ENCODE data around the gene THRB. TPM values are rescaled to one million over a fixed set of nuclear protein-coding genes. Genes with fewer than 3 reads are reported as not detected.

Gene THRB
- total RNA-seq, 3 donors from 2014 or later, result not detected

DNA sequence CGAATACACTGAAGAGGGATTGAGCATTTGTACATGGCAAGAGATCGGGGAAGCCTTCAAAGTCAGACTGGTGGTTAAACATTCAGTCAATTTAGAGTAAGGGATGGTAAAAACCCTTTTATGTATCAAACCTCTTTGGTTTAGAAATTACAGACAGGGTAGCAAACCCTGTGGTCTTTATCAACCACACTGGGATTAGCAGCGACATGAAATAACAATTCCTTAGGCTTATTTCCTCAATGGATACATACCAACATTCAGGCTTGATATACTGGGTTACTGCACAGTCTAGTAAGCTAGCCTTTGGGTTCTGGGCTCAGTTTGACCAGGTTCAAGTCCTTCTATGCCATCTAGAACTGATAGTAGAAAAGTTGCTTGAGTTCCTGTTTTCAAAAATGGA, 127.4 kb downstream of the THRB start:
- ATAC-seq (no peak), DNase-seq (no peak)
- Mint-ChIP-seq H3K9me3 (no peaks in the 10 kb centered on the region), H3K36me3 (ENCODE audit: insufficient read depth) (no peaks in the 10 kb centered on the region), H3K4me3 (no peak overlapping the region), H3K4me1 (ENCODE audit: low read depth) (no peaks in the 10 kb centered on the region), H3K27me3 (ENCODE audit: low read depth) (no peaks in the 10 kb centered on the region)

DNA sequence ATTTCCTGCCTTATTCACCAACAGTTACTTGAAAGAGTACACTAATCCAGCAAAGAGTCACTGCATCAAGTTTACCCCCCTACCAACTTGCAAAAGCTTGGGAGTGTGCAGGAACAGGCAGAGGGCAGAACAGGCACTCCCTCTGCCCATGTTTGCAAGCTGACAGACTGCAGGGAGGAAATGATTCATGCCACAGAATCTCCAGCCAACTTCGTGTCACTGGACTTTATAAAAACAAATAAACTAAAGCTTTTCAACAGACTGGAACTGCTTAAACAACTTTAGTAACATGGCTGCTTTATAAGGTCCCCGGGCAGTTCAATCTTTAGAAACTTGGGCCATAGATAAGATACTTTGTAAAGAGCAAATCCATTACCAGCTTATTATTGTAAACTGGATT, 129.5 kb downstream of the THRB start:
- DNase-seq, result no peak
- no peaks in the 10 kb centered on the region for H3K27me3 Mint-ChIP-seq (ENCODE audit: low read depth)
- no peaks in the 10 kb centered on the region for H3K36me3 Mint-ChIP-seq (ENCODE audit: insufficient read depth)
- H3K9me3 Mint-ChIP-seq, result no peaks in the 10 kb centered on the region
- no peak overlapping the region for H3K4me3 Mint-ChIP-seq
- no peak for ATAC-seq
- no peaks in the 10 kb centered on the region for H3K4me1 Mint-ChIP-seq (ENCODE audit: low read depth)

DNA sequence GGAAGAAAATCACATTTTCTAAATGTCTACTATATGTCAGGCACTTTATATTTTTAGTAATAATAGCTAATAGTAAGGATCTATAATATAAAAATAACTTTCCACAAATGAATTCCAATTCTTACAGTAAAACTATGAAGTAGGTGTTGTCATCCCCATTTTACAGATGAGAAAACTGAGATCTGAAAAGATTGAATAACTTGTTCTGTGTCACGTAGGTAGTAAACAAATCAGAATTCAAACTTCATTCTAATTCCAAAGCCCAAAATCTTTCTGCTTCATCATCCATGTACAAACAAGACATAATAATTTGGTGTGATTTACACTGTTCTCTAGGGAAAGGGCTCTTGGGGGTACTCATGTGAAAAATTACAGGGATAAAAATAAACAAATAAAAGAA, 130.3 kb downstream of the THRB start:
- DNase-seq (no peak), ATAC-seq (no peak)
- Mint-ChIP-seq H3K9me3 (no peaks in the 10 kb centered on the region), H3K4me3 (no peak overlapping the region), H3K27me3 (ENCODE audit: low read depth) (no peaks in the 10 kb centered on the region), H3K36me3 (ENCODE audit: insufficient read depth) (no peaks in the 10 kb centered on the region), H3K4me1 (ENCODE audit: low read depth) (no peaks in the 10 kb centered on the region)

DNA sequence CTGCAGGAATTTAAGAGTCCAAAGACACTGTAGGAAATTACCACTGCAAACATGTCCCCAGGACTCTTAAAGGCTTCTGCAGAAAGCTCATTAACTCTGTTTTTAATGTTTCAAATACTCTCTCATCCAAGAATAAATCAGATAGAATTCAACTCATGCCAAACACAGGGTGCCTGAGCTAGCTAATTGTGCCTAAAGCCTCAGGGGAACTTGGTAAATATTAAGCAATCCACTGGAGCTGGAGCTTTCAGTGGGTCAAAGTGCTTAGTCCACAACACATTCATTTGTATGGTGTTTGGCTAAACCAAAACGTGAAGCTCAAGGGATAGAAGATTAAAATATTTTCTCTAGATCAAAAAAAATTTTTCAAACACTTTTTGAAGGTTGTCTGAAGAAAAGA, 131.4 kb downstream of the THRB start:
- H3K36me3 Mint-ChIP-seq (ENCODE audit: insufficient read depth), result no peaks in the 10 kb centered on the region
- no peaks in the 10 kb centered on the region for H3K27me3 Mint-ChIP-seq (ENCODE audit: low read depth)
- H3K9me3 Mint-ChIP-seq, result no peaks in the 10 kb centered on the region
- H3K4me3 Mint-ChIP-seq, result no peak overlapping the region
- no peak for ATAC-seq
- no peaks in the 10 kb centered on the region for H3K4me1 Mint-ChIP-seq (ENCODE audit: low read depth)
- DNase-seq, result no peak

DNA sequence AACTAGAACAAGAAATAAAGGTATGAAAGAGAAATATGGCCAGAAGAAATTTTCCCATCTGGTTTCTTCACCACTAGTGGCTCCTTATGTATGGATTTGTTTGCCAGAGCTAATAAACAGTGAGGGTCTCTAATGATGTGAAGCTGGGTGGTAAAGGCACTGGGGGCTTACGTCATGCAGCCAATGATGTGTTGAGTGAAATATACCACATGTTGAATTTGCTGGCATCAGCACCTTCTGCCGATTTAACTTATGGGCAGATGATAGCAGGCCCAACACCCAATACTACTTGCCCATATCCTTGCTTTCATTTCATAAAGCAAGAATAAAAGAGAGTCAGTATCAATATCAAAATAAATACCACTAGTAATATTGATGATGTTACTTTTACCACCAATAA, 133.0 kb downstream of the THRB start:
- H3K4me1 Mint-ChIP-seq (ENCODE audit: low read depth), result no peaks in the 10 kb centered on the region
- no peaks in the 10 kb centered on the region for H3K9me3 Mint-ChIP-seq
- H3K36me3 Mint-ChIP-seq (ENCODE audit: insufficient read depth), result no peaks in the 10 kb centered on the region
- H3K4me3 Mint-ChIP-seq, result no peak overlapping the region
- H3K27me3 Mint-ChIP-seq (ENCODE audit: low read depth), result no peaks in the 10 kb centered on the region
- DNase-seq (no peak), ATAC-seq (no peak)

DNA sequence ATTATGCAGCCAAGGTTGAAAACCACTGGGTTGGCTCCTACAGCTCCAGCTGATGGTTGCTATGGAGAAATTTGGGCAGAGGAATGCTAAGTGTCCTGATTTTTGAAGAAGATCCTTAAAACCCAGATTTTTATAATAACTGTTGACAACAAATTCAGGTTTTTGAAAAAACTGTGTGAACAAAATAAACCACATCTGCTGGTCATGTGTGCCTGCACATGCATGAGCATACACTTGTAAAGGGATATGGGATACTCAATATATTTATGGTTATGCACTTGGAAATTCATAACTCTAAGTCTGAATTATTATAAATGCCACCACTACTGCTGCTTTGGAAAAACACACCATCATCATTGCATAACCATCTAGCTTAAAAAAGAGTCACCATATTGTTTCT, 133.7 kb downstream of the THRB start:
- H3K9me3 Mint-ChIP-seq, result no peaks in the 10 kb centered on the region
- no peaks in the 10 kb centered on the region for H3K4me1 Mint-ChIP-seq (ENCODE audit: low read depth)
- no peaks in the 10 kb centered on the region for H3K27me3 Mint-ChIP-seq (ENCODE audit: low read depth)
- no peaks in the 10 kb centered on the region for H3K36me3 Mint-ChIP-seq (ENCODE audit: insufficient read depth)
- ATAC-seq, result no peak
- no peak for DNase-seq
- H3K4me3 Mint-ChIP-seq, result no peak overlapping the region

DNA sequence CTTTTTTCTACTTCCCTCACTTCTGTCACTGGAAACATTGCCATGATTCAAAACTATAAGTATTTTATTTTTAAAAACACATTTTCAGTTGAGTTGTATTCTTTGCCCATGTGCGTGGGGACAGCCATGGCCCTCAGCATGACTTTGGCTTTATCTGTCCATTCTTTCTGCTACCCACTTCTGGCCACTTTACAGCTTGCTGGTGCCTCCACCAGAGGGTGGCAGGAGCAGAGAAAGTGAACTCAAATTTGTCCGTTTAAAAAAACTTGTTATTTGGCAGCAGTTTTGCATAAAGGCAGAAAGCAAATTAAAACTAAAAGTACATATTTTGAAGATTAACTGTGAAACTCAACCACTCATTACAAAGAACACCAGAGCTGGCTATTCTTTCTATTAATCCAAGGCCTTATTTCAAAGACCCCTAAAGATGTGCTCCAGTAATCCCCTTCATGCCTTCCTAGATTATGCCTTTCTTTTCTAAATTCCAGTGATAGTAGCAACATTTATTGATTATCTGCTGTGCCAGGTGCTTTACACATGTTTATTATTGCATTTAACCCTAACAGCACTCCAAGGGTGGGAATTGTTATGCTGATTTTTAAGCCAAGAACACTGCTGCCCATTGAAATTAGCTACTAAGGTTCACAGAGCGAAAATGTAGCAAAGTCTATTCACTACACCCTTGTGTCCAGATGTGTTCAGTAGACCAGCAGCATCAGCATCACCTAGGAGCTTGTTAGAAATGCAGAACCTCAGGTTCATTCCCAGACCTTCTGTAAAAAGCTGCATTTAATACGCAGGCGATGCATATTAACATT, 134.8 kb downstream of the THRB start:
- Mint-ChIP-seq H3K27me3 (ENCODE audit: low read depth) (no peaks in the 10 kb centered on the region), H3K36me3 (ENCODE audit: insufficient read depth) (no peaks in the 10 kb centered on the region), H3K9me3 (no peaks in the 10 kb centered on the region), H3K4me3 (no peak overlapping the region), H3K4me1 (ENCODE audit: low read depth) (no peaks in the 10 kb centered on the region)
- no peak for DNase-seq
- no peak for ATAC-seq

DNA sequence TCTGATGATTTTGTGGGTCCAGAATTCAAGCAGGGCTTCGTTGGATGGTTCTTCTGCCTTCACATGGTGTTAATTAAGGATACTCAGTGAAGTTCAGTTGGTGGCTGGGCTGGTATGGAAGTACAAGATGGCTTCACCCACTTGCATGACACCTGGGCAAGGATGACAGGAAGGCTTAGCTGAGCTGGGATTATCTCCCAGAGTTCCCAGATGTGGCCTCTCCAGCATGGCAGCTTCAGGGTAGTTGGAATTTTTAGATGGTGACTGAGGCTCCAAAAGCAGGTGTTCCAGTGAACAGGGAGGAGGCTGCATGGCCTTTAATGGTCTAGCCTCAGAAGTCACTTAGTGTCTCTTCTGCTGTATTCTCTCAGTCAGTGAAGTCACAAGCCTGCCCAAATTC, 135.5 kb downstream of the THRB start:
- Mint-ChIP-seq H3K9me3 (no peaks in the 10 kb centered on the region), H3K4me3 (no peak overlapping the region), H3K36me3 (ENCODE audit: insufficient read depth) (no peaks in the 10 kb centered on the region), H3K27me3 (ENCODE audit: low read depth) (no peaks in the 10 kb centered on the region), H3K4me1 (ENCODE audit: low read depth) (no peaks in the 10 kb centered on the region)
- ATAC-seq, result no peak
- no peak for DNase-seq

DNA sequence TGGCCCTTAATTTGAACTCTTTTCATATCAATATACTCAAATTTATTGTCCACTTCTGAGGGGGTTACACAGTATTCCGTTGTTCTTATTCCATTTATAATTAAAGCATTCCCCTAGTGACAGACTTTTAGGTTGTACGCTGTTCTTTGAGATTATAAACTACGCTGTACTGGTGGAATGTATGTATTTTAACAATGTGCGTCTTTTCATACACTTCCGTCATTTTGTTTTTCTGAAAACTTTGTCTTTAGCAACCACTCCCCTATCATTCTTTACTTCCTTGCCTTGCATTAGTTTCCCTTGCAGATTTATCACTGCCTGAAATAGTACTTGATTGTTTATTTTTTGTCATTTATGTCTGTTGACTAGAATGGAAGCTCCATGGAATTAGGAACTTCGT, 137.0 kb downstream of the THRB start:
- Mint-ChIP-seq H3K9me3 (no peaks in the 10 kb centered on the region), H3K4me1 (ENCODE audit: low read depth) (no peaks in the 10 kb centered on the region), H3K4me3 (no peak overlapping the region), H3K27me3 (ENCODE audit: low read depth) (no peaks in the 10 kb centered on the region), H3K36me3 (ENCODE audit: insufficient read depth) (no peaks in the 10 kb centered on the region)
- DNase-seq, result no peak
- no peak for ATAC-seq

DNA sequence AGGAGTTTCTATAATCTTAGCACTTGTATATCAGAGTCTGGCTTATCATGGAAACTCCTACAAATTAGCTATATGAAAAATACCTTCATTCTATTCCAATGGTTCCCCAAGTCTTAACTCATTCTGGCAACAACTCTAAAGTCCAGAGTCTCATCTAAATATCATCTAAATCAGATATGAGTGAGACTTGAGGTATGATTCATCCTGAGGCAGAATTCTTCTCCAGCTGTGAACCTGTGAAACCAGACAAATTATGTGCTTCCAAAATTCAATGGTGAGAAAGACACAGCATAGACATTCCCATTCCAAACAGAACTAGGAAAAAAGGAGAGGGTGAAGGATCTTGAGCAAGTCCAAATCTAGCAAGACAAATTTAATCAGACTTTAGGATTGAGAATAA, 138.8 kb downstream of the THRB start:
- ATAC-seq (no peak), DNase-seq (no peak)
- H3K9me3 Mint-ChIP-seq, result no peaks in the 10 kb centered on the region
- H3K27me3 Mint-ChIP-seq (ENCODE audit: low read depth), result no peaks in the 10 kb centered on the region
- no peaks in the 10 kb centered on the region for H3K36me3 Mint-ChIP-seq (ENCODE audit: insufficient read depth)
- no peaks in the 10 kb centered on the region for H3K4me1 Mint-ChIP-seq (ENCODE audit: low read depth)
- H3K4me3 Mint-ChIP-seq, result no peak overlapping the region

DNA sequence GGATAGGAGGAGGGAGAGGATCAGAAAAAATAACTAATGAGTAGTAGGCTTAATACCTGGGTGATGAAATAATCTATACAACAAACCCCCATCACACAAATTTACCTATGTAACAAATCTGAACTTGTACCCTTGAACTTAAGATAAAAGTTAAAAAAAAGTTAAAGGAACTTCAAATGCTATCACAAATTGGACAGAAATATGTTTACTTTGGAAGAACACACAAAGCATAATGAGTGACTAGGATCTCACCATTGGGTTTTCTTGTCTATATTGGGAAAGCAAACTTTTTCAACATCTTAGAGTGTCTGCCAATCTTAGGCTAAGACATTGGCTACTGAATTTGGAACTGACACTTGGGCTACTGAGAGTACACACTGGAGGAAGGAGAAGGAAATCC, 140.4 kb downstream of the THRB start:
- H3K9me3 Mint-ChIP-seq, result no peaks in the 10 kb centered on the region
- H3K4me3 Mint-ChIP-seq, result no peak overlapping the region
- no peaks in the 10 kb centered on the region for H3K36me3 Mint-ChIP-seq (ENCODE audit: insufficient read depth)
- no peaks in the 10 kb centered on the region for H3K4me1 Mint-ChIP-seq (ENCODE audit: low read depth)
- DNase-seq (no peak), ATAC-seq (no peak)
- H3K27me3 Mint-ChIP-seq (ENCODE audit: low read depth), result no peaks in the 10 kb centered on the region

DNA sequence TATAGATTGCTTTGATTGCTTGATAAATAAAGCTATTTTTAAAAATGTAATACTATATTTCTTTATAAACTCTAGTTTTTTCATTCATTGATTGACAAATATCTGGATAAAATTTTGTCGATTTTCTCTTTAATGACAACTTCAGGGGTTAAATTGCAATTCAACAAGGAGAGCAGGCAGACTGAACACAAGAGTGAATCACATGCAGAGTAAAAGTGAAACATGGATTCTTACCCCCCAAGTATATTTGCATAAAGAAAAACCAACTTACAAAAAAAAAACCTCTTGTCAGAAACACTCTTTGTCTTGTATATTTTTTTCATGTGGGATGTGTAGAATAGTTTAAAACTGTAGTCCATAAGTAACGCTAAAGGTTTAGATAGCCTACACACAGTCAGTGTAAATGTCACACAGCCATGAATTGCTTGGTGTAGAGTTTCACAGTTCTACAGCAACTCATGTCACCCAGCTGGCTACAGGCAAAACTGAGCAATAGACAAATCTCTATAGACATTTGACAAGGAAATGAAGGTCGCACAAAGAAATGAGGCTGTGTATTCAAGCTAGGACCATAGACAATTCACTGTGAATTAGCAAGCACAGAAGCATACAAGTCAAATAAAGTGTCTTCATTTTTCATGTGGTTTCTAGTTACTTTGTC, 141.6 kb downstream of the THRB start:
- no peaks in the 10 kb centered on the region for H3K36me3 Mint-ChIP-seq (ENCODE audit: insufficient read depth)

DNA sequence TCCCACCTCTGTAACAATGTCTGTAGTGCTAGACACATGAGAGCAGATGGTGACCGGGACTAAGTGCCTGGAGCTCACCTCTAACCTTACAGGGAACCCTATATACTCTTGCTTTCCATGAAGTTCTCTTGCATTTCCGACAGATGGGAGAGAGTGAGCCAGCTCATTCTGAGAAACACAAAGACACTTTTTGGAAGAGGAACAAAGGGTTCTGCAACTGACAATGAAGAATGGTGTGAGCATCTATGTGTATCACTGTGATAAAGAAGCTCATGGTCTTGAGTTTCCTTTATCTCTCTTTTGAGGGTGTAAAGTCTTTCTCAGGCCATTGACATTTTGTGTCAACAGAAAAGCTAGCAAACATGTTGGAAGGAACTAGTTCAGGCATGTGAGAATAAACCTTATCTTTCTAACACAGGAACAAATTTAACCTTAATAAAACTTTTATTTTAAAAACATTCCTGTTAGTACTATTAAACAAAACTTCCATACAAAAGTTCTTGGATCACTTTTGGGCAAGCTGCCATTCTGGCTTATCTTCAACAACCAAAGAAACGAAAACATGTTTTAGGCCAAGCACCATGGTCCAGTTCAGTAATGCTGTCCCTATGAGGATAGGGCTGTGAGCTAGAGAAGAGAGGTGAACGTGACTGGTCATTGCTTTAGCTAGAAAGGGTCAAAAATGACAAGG, 142.7 kb downstream of the THRB start:
- ATAC-seq, result no peak
- Mint-ChIP-seq H3K4me3 (no peak overlapping the region), H3K9me3 (no peaks in the 10 kb centered on the region), H3K36me3 (ENCODE audit: insufficient read depth) (no peaks in the 10 kb centered on the region), H3K27me3 (ENCODE audit: low read depth) (no peaks in the 10 kb centered on the region), H3K4me1 (ENCODE audit: low read depth) (no peaks in the 10 kb centered on the region)
- no peak for DNase-seq

More for the DNA sequence above, 141.6 kb downstream of the THRB start:
- H3K9me3 Mint-ChIP-seq, result no peaks in the 10 kb centered on the region
- DNase-seq, result no peak
- H3K27me3 Mint-ChIP-seq (ENCODE audit: low read depth), result no peaks in the 10 kb centered on the region
- no peak overlapping the region for H3K4me3 Mint-ChIP-seq
- no peak for ATAC-seq
- no peaks in the 10 kb centered on the region for H3K4me1 Mint-ChIP-seq (ENCODE audit: low read depth)

DNA sequence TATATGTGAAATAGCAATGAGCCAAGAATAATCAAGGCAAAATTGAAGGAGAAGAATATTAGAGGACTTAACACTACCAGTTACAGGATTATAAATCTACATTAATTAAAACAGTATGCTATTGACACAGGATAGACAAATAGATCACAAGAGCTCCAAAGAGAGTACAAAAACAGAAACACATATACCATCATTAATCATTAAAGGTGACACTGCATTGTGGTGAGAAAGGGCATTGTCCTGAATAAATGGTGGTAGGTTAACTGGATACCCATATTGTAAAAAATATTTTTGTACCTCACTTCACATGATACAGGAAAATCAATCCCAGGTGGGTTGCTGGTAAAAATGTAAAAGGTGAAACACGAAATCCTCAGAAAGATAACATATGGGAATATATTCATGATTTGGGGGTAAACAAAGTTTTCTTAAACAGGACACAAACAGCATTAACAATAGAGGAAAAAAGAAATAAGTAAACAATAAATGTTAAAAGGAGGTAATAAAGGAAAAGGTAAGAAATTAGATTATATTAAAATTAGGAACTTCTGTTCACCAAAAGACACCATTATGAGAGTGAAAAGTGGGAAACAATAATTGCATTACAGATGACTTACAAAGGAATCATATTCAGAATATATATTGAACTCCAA, 145.2 kb downstream of the THRB start:
- Mint-ChIP-seq H3K27me3 (ENCODE audit: low read depth) (no peaks in the 10 kb centered on the region), H3K4me1 (ENCODE audit: low read depth) (no peaks in the 10 kb centered on the region), H3K4me3 (no peak overlapping the region), H3K36me3 (ENCODE audit: insufficient read depth) (no peaks in the 10 kb centered on the region), H3K9me3 (no peaks in the 10 kb centered on the region)
- DNase-seq (no peak), ATAC-seq (no peak)

Measured in activated T-cell treated with anti-CD3 and anti-CD28 coated beads, Interleukin-2, amount 50 U/mL, for 4 hours (primary cell).